Spleen (tissue), 11 donors: Measurements from ENCODE around the gene LIF. TPM values are rescaled to one million over a fixed set of nuclear protein-coding genes. Genes with fewer than 3 reads are reported as not detected.
A peak's percentile ranks its signal among the peaks of the same experiment; 100 is the strongest.

ENCODE experiments used
- DNase-seq: peaks from one replicate; pipeline ENCODE4 v3.0.0-alpha.2; 2020
- H3K27ac ChIP-seq, 8 donors: fragments of 200-600 bp; sonication (generic) in 7 of 8; 1 replicate in 4 of 8; 2 replicates in 4 of 8; pipeline versions ENCODE4 v1.5.0 to v1.8.0; 2016 to 2021; ENCODE audit warnings: inconsistent platforms in 4 of 8, mild to moderate bottlenecking in 4 of 8, moderate library complexity in 1 of 8
- H3K27me3 ChIP-seq, 7 donors: fragments of 200-600 bp; sonication (generic) in 6 of 7; replicated peaks in 1 of 7; 1 replicate in 4 of 7; 2 replicates in 3 of 7; pipeline versions ENCODE4 v1.5.0 to v1.8.0; 2016 to 2021; ENCODE audit warnings: inconsistent platforms in 3 of 7, mild to moderate bottlenecking in 1 of 7
- H3K36me3 ChIP-seq, 6 donors: fragments of 200-600 bp; sonication (generic) in 5 of 6; 1 replicate in 4 of 6; 2 replicates in 2 of 6; pipeline versions ENCODE4 v1.5.0 to v1.8.0; 2016 to 2021; ENCODE audit warnings: inconsistent platforms in 2 of 6
- H3K4me1 ChIP-seq, 6 donors: fragments of 200-600 bp; sonication (generic) in 5 of 6; 1 replicate in 3 of 6; 2 replicates in 3 of 6; pipeline versions ENCODE4 v1.5.0 to v1.8.0; 2016 to 2021; ENCODE audit warnings: inconsistent platforms in 3 of 6
- H3K4me3 ChIP-seq, 8 donors: fragments of 200-600 bp; sonication (generic) in 7 of 8; 1 replicate in 4 of 8; 2 replicates in 4 of 8; pipeline versions ENCODE4 v1.5.0 to v1.8.0; 2016 to 2021; ENCODE audit warnings: inconsistent platforms in 4 of 8, mild to moderate bottlenecking in 4 of 8, moderate library complexity in 2 of 8
- H3K9me3 ChIP-seq, 8 donors: fragments of 200-600 bp; sonication (generic) in 7 of 8; 1 replicate in 4 of 8; 2 replicates in 4 of 8; pipeline versions ENCODE4 v1.5.0 to v1.8.0; 2016 to 2021; ENCODE audit warnings: inconsistent platforms in 4 of 8
- POLR2A ChIP-seq, 3 donors: fragments of 450-650 bp; IDR thresholded peaks; one replicate each; pipeline ENCODE4 v1.5.1; 2017; ENCODE audit warnings: antibody characterized with exemption in 3 of 3, mild to moderate bottlenecking in 1 of 3
- POLR2AphosphoS5 ChIP-seq, 3 donors: sonication (generic); formaldehyde crosslinking; IDR thresholded peaks; one replicate each; pipeline ENCODE4 v1.5.1; 2017; ENCODE audit warnings: antibody characterized with exemption in 3 of 3
- WGBS, 5 donors: extraction: QIAGEN DNeasy Blood & Tissue Kit in 3 of 5; methylation state at CpG; one replicate each; pipeline versions ENCODE4 v1.1.5 to v1.1.7; 2013 to 2018; 5-methylcytosine and 5-hydroxymethylcytosine counted together
- intact Hi-C: fragments of 100-400 bp; cut with DNase I; formaldehyde crosslinking; loops from one replicate; pipeline ENCODE4 v1.15.0; 2023; ENCODE audit warnings: low total_unique reads
- polyA plus RNA-seq, 3 donors: library from polyadenylated mRNA; stranded (reverse); fragments of 200-250 nt; gene quantifications; one replicate each; pipeline ENCODE4 v1.2.1, GENCODE V29; 2013
- total RNA-seq, 7 donors: library from RNA; depleted of rRNA in 3 of 7; stranded (reverse); fragments of >200 nt in 3 of 7; fragmentation: NEBNext Ultra II Directional in 4 of 7; extraction: Animal tissue kit (Norgen Biotek cat#: 25700) in 4 of 7; gene quantifications; one replicate each; pipeline versions ENCODE4 v1.1.0 to v1.2.1, GENCODE V29; 2016 to 2021
- TF ChIP-seq, protein P1 (sequence below), 11 experiments: fragments of 200-600 bp in 7 of 11; fragments of 450-650 bp in 4 of 11; sonication (generic) in 4 of 11; IDR thresholded peaks in 8 of 11; conservative IDR thresholded peaks in 3 of 11; 1 replicate in 7 of 11; 2 replicates in 4 of 11; pipeline versions ENCODE4 v1.4.0 to v1.8.0; 2016 to 2021; ENCODE audit warnings: antibody characterized with exemption in 11 of 11, inconsistent platforms in 4 of 11, mild to moderate bottlenecking in 1 of 11
- donor health status: healthy with polysubstance abuse.
- donor health status: DM: no; HTN: no; CAD: no; lungs with moderate emphysema.
- donor health status: DM: no; HTN: no; CAD: no.
- donor health status: Bipolar disorder and iron deficiency.
- donor health status: healthy.
- donor health status: DM: no; HTN: no; CAD: no.
- donor health status: DM: yes; HTN: yes; CAD: no.

Gene LIF
- total and polyA plus RNA-seq, 10 donors = 0.21 to 3.2 (median 0.85) TPM; not detected in 2

DNA sequence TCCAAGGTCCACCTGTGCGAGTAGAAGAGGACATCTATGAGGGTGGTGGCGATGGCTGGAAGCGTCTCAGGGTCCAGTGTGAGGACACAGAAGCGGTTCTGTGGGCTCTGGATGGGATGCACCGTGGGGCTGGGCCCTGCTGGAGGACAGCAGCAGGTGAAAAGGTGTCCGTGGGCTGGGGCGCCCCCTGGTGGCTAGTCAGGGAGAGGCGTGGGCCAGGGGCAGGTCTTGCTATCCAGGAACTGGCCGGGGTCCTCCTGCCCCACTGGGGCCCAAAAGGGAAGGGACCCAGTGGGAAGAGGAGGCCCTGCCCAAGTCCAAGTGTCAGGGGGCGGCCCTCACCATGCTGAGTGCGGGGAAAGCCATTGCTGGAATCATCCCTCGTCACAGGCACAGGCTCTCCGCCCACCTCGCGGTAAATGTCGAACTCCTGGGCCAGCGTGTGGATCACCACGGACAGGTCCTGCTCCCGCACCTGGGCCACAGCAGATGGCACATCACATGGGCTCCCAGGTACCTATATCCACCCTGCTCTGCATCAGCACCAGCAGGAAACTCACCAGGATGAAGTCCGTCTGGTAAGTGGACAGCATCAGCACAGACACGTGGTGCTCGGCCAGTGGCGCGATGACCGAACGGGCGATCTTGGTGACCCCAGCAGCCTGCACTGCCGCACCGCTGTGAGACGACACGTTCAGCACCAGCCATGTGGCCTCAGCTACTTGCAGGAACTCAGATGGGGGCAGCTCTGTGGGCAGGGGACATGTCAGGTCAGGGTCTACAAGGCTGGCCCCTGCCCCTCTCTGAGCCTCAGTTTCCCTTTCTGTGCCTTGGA, 40.5 kb upstream of the LIF start:
- Histone ChIP-seq H3K4me3 (no peak overlapping the region), H3K9me3 (no peaks in the 10 kb centered on the region), H3K36me3 (peaks cover 0 to 41% (median 12%) of the 10 kb centered on the region in 6 donors), H3K4me1 (peaks cover 29 to 76% (median 60%) of the 10 kb centered on the region in 6 donors), H3K27me3 (no peaks in the 10 kb centered on the region), H3K27ac (peak overlapping the region in 2 of 8 donors; percentile 93 to 95)
- DNase-seq = peak; percentile 96
- peak; percentile 9 to 68 (median 41) for TF ChIP-seq POLR2AphosphoS5 (IDR thresholded peaks at IDR 0.05)
- TF ChIP-seq, protein P1, sequence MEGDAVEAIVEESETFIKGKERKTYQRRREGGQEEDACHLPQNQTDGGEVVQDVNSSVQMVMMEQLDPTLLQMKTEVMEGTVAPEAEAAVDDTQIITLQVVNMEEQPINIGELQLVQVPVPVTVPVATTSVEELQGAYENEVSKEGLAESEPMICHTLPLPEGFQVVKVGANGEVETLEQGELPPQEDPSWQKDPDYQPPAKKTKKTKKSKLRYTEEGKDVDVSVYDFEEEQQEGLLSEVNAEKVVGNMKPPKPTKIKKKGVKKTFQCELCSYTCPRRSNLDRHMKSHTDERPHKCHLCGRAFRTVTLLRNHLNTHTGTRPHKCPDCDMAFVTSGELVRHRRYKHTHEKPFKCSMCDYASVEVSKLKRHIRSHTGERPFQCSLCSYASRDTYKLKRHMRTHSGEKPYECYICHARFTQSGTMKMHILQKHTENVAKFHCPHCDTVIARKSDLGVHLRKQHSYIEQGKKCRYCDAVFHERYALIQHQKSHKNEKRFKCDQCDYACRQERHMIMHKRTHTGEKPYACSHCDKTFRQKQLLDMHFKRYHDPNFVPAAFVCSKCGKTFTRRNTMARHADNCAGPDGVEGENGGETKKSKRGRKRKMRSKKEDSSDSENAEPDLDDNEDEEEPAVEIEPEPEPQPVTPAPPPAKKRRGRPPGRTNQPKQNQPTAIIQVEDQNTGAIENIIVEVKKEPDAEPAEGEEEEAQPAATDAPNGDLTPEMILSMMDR (IDR thresholded peaks at IDR 0.05 in 8 of 11, conservative IDR thresholded peaks at IDR 0.05 in 3 of 11) = peak; percentile 88 to 98 (median 95)
- TF ChIP-seq POLR2A (IDR thresholded peaks at IDR 0.05) = no peak
- intact Hi-C loops = loop anchor here (5.0 to 10.0 kb wide), 2 partner anchors 100 to 182 kb away; partner anchors contain the start of gene RNF215
- WGBS, 5 donors = 48 to 61% (median 52%) methylated on average over 22 to 31 of the region's 31 CpGs

- Histone ChIP-seq H3K4me3 (no peak overlapping the region), H3K27ac (no peak overlapping the region), H3K9me3 (no peaks in the 10 kb centered on the region), H3K36me3 (peaks cover 0 to 34% (median 10%) of the 10 kb centered on the region in 6 donors), H3K27me3 (no peaks in the 10 kb centered on the region), H3K4me1 (peaks cover 24 to 71% (median 53%) of the 10 kb centered on the region in 6 donors)
- WGBS, 5 donors = 84 to 91% (median 90%) methylated on average over 5 of the region's 5 CpGs
- DNase-seq = no peak
- intact Hi-C loops = loop anchor here (5.0 to 10.0 kb wide), 2 partner anchors 101 to 182 kb away; partner anchors contain the start of gene RNF215
- TF ChIP-seq, protein P1 (IDR thresholded peaks at IDR 0.05 in 8 of 11, conservative IDR thresholded peaks at IDR 0.05 in 3 of 11) = no peak
- TF ChIP-seq POLR2A (IDR thresholded peaks at IDR 0.05) (no peak), POLR2AphosphoS5 (IDR thresholded peaks at IDR 0.05) (no peak)
Observed at GRCh38 chr22:30286331-30286730, 39.8 kb upstream of the LIF start.

- H3K4me3 ChIP-seq = no peak overlapping the region
- no peak for TF ChIP-seq POLR2AphosphoS5 (IDR thresholded peaks at IDR 0.05)
- H3K9me3 ChIP-seq = no peaks in the 10 kb centered on the region
Observed at GRCh38 chr22:30285846-30286200, 39.3 kb upstream of the LIF start.

GRCh38 chr22:30285176-30285845, 38.8 kb upstream of the LIF start:
- Histone ChIP-seq H3K27ac (no peak overlapping the region), H3K27me3 (no peaks in the 10 kb centered on the region), H3K4me1 (peaks cover 15 to 61% (median 43%) of the 10 kb centered on the region in 6 donors), H3K4me3 (no peak overlapping the region), H3K9me3 (no peaks in the 10 kb centered on the region), H3K36me3 (peaks cover 0 to 30% (median 10%) of the 10 kb centered on the region in 6 donors)
- no peak for DNase-seq
- TF ChIP-seq, protein P1 (IDR thresholded peaks at IDR 0.05 in 8 of 11, conservative IDR thresholded peaks at IDR 0.05 in 3 of 11) = no peak
- TF ChIP-seq POLR2AphosphoS5 (IDR thresholded peaks at IDR 0.05) (no peak), POLR2A (IDR thresholded peaks at IDR 0.05) (no peak)
- WGBS, 5 donors = 84 to 94% (median 91%) methylated on average over 23 to 27 of the region's 27 CpGs
- intact Hi-C loops = loop anchor here (5.0 to 10.0 kb wide), 2 partner anchors 102 to 181 kb away; partner anchors contain the start of gene RNF215

More at GRCh38 chr22:30285846-30286200, 39.3 kb upstream of the LIF start:
- DNase-seq = no peak
- intact Hi-C loops = loop anchor here (5.0 to 10.0 kb wide), 2 partner anchors 101 to 181 kb away; partner anchors contain the start of gene RNF215
- WGBS, 5 donors = 83 to 91% (median 89%) methylated on average over 8 of the region's 8 CpGs
- Histone ChIP-seq H3K27me3 (no peaks in the 10 kb centered on the region), H3K27ac (no peak overlapping the region), H3K36me3 (peaks cover 0 to 30% (median 10%) of the 10 kb centered on the region in 6 donors), H3K4me1 (peaks cover 20 to 66% (median 48%) of the 10 kb centered on the region in 6 donors)
